ENCODE data around the gene DDX42.
"Not testable (repeated sequence)": the region's sequence is repeated elsewhere in the genome, so short reads cannot be mapped to it uniquely, and the experiment has no call there.

The DDX42 gene

DNA sequence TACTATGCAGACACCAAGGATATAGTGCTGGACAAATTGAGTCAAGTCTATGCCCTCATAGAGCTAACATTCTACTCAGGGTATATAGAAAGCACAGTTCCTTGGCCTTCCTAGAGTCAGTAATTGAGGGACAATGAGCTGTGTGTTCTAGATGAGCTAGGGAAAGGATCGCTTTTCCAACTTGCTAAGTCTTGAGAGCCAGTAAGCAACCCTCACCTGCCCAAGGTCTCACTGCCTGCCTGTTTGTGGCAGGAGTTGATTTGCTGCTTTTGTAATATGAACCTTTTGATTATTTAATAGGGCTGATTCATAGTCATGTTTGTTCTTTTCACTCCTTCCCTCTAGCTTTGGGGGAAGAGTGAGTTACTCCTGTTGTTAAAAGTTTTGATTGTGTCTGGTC lies 6.5 kb downstream of the DDX42 start:
- DNase-seq = no peak

GRCh38 chr17:63780928-63781327 lies 7.0 kb downstream of the DDX42 start:
- no peak for DNase-seq

DNA sequence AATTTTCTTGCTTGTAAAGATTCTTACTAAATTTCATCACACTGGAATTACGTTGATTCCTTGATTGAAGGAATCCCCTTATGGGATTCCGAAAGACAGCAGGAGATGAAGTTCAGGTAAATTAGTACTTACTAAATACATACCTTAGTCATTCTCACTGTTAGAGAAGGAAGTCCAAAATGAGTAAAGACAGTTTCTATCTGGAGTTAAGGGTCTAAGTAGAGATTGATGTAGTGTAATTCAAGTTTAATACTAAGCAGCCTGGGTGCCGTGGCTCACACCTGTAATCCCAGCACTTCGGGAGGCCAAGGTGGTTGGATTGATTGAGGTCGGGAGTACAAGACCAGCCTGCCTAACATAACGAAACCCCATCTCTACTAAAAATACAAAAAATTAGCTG lies 9.6 kb downstream of the DDX42 start:
- DNase-seq = no peak

GRCh38 chr17:63785556-63785955 lies 11.6 kb downstream of the DDX42 start:
- DNase-seq = no peak

- no peak for DNase-seq
Observed at GRCh38 chr17:63786117-63786516, 12.1 kb downstream of the DDX42 start.

- no peak for DNase-seq
Observed at GRCh38 chr17:63786971-63787711, 13.2 kb downstream of the DDX42 start.

- DNase-seq = no peak
Observed at GRCh38 chr17:63790057-63790456, 16.1 kb downstream of the DDX42 start.

DNA sequence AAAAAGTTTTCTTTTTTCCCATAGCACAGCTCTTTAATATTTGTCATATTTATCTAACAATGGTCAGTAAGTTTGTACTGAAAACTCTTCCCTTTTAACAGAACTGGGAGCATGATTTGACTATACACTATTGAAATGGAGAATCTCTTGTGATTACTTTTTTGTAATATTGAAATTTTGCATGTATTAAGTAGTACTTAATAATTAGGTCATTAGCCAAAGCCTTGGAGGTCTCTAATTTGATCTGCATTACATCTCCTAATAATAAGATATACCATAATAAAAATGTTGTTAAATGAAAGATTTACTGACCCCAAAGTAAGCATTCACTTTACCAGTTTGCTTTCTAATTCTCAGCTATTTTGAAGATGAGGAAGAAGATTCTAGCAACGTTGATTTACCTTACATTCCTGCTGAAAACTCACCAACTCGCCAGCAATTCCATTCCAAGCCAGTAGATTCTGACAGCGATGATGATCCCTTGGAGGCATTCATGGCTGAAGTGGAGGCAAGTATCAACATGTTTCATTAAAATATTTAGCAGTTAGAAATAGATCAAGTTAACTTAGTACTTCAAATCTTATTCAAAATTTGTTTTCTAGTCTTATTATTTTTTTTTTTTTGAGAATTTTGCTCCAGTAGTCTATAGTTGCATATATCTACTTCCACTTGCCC lies 18.2 kb downstream of the DDX42 start:
- DNase-seq = no peak

DNA sequence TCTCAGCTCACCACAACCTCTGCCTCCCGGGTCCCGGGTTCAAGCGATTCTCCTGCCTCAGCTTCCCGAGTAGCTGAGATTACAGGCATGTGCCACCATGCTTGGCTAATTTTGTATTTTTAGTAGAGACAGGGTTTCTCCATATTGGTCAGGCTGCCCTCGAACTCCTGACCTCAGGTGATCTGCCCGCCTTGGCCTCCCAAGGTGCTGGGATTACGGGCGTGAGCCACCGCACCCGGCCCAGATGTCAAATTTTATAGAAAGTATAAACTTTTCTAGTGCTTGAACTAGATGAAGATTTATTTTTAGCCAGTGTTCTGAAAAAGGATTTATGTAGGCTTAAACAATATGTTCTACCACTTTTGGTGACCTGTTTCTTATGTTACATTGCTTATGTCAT lies 22.4 kb downstream of the DDX42 start:
- DNase-seq = not testable (repeated sequence)

DNA sequence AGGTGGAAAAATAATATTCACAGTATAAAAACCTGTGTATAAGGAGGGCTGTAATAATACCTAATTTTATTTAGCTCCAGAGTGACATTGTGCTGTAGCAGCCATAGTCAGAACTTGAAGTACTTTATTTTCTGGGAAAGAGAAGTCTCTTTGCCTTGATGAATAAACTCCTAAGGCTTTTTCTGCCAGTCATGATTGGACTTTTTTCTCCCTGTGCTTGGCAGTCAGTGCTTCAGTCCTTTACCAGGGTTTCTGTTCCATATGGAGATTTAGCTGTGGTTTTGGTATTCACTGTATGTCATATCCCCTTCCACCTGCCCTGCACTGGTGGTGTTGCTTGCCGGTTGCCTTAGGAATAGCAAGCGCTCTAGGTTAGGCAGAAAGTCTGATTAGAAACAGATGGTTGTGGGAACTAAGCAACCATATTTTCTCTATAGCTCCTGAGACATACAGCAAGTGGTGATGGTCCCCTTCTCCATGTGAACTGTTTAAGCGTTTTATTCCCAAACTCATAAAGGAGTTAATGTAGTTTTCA lies 24.7 kb downstream of the DDX42 start:
- no peak for DNase-seq

GRCh38 chr17:63800783-63801182 lies 26.8 kb downstream of the DDX42 start:
- DNase-seq = no peak

DNA sequence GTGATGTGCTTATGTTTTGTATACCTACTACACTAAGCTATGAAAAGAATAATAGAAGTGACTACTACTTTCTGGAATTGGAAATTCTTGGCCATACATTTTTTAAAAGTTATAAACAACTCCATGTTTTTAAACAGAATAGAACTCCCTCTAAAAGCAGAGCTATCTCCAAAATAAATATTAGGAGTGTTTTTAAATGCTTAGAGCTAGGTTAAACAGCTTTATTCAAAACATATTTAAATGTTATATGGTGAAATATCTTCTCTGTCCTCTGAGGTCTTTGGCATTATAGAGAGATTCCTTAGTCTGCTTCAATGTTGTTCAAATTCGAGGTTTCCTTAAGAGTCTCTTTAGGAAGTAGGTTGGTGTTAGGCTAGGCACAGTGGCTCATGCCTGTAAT lies 30.4 kb downstream of the DDX42 start:
- DNase-seq = no peak

GRCh38 chr17:63805591-63805990 lies 31.6 kb downstream of the DDX42 start:
- no peak for DNase-seq

DNA sequence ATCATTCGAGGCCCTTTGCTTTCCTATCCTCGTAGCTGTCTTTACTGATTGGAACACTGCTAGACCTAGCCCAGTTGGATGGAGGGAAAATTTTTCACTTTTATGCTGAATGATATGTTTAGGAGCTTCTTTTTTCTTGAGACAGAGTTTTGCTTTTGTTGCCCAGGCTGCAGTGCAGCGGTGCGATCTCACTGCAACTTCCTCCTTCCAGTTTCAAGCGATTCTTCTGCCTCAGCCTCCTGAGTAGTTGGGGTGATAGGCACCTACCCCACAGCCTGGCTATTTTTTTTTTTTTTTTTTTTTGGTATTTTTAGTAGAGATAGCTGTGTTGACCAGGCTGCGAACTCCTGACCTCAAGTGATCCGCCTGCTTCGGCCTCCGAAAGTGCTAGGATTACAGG lies 36.0 kb downstream of the DDX42 start:
- DNase-seq = no peak

- no peak for DNase-seq
Observed at GRCh38 chr17:63816123-63816522, 42.2 kb downstream of the DDX42 start.

GRCh38 chr17:63816669-63817068 lies 42.7 kb downstream of the DDX42 start:
- DNase-seq = no peak

GRCh38 chr17:63817736-63818385 lies 43.9 kb downstream of the DDX42 start:
- DNase-seq = no peak

- no peak for DNase-seq
Observed at GRCh38 chr17:63819131-63819530, 45.2 kb downstream of the DDX42 start.

DNA sequence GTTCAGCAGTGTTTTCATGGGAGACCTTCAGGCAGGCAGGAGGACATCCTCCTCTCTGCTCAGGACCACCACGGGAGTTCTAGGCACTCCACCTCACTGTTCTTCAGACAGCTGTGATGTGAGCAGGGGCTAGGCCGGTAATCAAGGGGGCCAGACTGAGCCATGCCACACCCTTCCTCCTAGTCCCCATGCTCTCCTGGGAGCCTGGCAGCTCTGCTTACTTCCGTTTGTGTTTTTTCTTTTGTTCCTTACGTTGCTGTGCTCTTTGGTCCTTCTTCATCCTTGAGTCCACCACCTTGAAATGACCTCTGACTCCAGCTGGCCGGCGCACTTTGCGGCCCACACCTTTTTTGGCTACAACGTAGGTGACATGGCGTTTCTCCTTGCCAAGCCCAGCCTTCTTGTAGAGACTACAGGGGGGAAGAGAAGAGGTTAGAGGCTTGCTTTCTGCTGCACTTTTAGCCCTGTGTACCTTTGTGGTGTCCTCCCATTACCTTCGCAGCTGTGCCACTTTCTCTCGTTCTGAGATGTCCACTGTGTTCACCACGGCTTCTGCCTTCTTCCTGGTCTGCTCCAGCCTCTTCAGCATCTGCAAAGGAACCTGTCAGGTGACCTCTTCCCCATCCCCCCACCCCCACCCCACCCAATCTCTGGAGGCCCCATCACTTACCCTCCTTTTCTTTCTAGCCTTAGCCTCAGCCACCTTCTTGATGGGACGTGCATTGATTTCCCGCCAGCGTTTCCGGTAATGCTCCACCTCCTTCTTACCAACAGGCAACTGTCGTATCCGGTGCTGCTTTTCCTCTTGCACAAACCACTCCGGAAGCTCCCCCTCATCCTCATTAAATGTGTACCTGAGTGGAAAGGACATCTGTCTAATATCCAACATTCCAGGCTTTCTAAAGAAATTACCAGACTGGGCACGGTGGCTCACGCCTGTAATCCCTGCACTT lies 45.9 kb downstream of the DDX42 start:
- DNase-seq = no peak

GRCh38 chr17:63820963-63821561 lies 47.1 kb downstream of the DDX42 start:
- no peak for DNase-seq

- no peak for DNase-seq
Observed at GRCh38 chr17:63821804-63822203, 47.8 kb downstream of the DDX42 start.

DNA sequence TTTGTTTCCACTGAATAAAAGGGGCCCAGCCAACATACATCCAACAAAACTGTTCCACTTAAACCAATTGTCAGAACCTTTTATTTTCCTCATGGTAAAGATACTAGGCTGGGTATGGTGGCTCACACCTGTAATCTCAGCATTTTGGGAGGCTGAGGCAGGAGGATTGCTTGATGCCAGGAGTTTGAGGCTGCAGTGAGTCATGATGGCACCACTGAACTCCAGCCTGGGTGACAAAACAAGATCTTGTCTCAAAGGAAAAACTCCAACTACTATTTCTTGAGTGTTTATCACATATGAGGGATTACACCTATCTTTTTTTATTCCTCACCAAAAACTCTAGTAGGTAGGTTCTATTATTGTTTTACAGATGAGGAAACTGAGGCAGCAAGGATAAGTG lies 48.6 kb downstream of the DDX42 start:
- DNase-seq = no peak
